Measurements from ENCODE around the gene EIF4G2.

DNA sequence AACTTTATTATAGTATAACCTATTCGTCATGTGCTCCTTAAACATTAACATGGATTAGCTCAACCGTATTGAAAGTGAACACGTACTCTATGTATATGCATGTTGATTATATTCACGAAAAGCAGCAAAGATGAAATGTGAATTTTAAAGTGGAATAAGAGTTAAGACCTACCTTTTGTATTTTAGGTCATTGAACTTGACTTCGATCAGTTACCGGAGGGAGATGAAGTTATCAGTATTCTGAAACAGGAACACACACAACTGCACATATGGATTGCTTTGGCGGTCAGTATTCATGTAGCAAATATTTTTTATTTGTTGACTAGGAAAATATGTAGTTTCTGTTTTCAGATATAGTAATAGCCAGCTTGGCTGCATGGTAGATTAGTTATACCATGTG lies 56.2 kb downstream of the EIF4G2 start:
- TF ChIP-seq, protein P1, sequence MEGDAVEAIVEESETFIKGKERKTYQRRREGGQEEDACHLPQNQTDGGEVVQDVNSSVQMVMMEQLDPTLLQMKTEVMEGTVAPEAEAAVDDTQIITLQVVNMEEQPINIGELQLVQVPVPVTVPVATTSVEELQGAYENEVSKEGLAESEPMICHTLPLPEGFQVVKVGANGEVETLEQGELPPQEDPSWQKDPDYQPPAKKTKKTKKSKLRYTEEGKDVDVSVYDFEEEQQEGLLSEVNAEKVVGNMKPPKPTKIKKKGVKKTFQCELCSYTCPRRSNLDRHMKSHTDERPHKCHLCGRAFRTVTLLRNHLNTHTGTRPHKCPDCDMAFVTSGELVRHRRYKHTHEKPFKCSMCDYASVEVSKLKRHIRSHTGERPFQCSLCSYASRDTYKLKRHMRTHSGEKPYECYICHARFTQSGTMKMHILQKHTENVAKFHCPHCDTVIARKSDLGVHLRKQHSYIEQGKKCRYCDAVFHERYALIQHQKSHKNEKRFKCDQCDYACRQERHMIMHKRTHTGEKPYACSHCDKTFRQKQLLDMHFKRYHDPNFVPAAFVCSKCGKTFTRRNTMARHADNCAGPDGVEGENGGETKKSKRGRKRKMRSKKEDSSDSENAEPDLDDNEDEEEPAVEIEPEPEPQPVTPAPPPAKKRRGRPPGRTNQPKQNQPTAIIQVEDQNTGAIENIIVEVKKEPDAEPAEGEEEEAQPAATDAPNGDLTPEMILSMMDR (IDR thresholded peaks at IDR 0.05): no peak
- TF ChIP-seq POLR2A (IDR thresholded peaks at IDR 0.05): no peak

Measured in heart left ventricle (tissue), 13 donors.